NCI-H1092 (cell line): ENCODE measurements around the gene VWA3A.
"Not testable (repeated sequence)": the region's sequence is repeated elsewhere in the genome, so short reads cannot be mapped to it uniquely, and the experiment has no call there.

Source experiments
- DNase-seq: peaks from one replicate; lab custom pipeline; 2025; lab: John Stamatoyannopoulos, UW

VWA3A gene

DNA sequence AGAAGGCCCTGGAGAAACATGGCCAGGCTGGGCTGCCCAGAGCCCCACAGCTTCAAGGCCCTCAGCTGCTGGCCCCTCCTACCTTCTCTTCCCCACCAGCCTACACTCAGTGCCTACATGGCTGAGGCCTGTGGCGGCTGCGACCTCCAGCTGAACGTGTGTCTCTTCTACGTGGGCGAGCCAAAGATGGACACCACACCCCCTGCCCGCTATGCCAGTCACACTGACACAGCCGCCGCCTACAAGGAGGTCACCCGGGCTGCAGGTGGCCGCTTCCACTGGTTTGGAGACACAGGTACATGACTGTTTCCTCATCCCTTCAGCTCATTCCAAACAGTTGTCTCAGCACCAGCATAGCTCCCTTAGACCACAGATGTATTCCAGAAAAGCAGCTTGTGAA is 40.5 kb downstream of the VWA3A start:
- no peak for DNase-seq

DNA sequence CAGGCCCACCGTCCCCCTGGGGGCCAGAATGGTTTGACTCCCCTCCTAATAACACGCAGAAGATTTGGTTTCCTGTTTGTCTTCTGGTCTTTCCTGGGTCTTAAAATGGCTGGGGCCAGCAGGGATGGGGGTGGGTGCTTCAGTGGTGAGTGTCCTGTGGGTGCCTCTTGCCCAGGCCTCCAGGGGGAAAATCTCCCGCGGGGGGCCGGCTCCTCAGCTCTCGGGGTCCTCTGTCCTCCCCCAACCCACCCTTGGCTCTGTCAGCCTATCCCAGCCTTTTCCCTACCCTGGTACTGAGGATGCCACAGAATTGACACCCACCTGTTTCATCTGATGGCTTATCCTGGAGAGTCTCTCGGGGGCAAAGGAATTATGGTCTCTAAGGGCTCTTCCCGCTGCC is 46.1 kb downstream of the VWA3A start:
- DNase-seq = no peak

DNA sequence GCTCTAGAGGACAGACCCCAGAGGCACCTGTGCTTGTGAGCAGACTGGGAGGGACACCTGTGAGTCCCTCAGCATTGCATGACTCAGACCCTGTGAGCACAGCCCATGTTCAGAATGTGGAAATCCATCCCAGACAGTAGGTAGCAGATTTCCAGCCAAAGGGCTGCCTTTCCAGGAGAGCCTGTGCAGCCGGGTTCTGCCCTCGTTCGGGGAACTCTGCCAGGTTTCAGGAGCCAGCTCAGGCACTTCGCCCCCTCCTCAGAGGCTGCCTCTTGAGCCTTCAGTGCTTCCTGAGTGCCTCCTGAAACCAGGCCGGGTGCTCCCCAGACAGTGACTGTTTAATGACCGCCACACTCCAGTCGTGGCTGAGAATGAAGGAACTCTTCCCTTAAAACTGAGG is 46.7 kb downstream of the VWA3A start:
- DNase-seq = no peak

DNA sequence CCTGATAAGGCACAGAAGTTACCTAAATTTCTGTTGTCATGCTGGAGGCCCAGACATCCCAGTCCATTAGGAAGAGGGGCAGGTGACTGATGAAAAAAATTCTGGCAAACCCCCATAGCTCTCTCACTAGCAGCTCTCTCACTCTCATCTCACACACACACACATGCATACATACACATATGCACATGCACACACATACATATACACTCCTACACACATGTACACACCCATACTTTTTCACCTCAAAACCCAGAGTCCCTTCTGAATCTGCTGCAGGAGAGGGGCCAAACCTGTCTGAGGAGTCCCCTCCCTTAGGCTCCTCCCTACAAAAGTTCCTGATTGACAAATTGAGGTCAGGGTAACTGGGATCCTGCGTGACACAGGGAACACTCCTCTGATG is 47.4 kb downstream of the VWA3A start:
- no peak for DNase-seq

DNA sequence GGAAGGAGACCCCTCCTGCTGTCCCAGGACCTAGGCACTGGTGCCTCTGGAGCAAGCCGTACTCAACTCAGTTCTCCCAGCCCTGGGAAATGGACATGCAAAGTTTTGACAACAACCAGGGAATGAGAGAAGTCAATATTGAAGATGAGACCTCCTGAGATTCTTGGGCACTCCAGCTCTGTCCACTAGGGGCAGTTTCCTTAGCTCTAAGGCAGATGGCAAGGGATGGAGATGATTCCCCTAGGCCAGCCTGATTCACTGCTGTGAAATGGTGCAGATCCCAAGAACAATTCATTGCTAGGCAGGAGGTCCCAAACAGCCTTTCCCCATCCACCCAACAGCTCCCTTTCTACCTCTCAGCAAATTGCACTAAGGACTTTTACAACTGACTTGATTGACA is 49.4 kb downstream of the VWA3A start:
- no peak for DNase-seq

DNA sequence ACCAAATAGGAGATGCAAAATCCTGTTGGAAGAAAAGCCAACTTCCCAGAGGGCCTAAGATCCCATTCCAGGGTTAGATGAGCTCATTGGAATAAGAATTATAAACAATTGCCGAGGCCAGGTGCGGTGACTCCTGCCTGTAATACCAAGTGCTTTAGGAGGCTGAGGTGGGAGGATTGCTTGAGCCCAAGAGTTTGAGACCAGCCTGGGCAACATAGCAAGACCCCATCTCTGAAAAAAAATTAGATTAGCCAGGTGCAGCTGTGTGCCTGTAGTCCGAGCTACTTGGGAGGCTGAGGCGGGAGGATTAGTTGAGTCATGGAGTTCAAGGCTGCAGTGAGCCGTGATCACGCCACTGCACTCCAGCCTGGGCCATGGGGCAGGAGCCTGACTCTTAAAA is 52.2 kb downstream of the VWA3A start:
- no peak for DNase-seq

DNA sequence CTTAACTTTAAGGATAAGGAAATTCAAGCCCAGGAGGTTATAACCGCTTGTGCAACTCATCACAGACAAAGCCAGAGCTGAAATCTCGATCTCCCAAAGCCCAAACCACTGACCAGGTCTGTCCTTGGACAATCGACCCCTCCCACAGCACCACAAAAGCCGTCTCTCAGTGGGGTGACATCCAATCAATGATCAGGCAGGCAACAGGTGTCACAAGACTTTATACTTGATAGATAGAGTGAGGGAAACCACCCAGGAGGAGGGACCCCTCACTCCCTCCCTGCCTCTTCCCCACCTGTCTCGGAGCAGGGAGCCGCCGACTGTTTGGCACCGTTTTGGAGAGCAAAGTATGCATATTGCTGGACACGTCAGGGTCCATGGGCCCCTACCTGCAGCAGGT is 55.5 kb downstream of the VWA3A start:
- DNase-seq = no peak

DNA sequence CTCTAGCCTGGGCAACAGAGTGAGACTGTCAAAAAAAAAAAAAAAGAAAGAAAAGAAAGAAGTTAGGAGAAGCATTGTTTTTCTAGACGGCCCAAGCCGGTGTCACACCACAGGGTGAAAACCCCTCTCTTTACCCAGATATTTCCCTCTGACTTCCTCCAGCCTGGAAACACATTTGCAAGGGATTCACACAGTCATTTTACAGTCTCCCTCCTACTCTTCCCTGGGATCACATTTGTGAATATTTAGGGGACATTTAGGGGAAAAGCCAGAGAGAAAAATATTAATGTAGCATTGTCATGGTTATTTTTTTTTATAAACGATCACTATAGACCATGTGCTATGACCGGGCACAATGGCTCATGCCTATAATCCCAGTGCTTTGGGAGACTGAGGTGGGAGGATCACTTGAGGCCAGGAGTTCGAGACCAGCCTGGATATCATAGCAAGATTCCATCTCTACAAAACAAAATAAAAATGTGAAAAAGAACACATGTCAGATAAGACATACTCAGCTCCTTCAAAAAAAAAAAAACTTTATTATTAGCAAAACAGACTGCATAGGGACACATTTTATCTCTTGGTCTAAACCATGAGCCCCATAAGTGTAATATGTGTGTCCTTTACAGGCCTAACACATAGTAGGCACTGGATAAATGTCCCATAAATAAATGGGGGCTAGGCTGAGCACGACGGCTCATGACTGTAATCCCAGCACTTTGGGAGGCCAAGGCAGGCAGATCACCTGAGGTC is 59.1 kb downstream of the VWA3A start:
- DNase-seq = no peak

DNA sequence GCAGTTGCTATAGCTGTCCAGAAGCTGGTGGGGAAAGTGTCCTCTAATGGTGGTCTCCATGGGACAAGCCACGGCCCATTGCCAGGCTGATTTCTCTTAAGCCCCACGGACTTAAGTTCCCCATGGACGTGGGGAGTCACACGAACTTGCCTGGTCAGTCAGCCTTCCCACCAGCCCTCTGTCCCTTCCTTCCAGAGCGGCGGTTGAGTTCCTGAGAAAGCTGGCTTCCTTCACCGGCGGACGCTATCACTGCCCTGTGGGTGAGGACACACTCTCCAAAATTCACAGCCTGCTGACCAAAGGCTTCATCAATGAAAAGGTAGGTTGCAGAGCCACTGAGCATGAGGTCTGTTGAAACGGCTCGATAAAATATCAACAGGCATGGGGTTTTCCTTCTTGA is 60.0 kb downstream of the VWA3A start:
- DNase-seq = no peak

DNA sequence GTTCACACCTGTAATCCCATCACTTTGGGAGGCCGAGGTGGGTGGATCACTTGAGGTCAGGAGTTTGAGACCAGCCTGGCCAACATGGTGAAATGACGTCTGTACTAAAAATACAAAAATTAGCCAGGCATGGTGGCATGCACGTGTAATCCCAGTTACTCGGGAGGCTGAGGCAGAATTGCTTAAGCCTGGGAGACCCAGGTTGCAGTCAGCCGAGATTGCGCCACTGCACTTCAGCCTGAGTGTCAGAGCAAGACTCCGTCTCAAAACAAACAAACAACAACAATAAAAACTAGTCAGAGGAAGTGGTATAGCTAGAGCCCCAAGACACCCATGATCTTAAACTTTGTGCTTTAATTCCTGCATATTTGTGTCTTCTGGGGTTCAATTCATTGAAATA is 60.7 kb downstream of the VWA3A start:
- not testable (repeated sequence) for DNase-seq

DNA sequence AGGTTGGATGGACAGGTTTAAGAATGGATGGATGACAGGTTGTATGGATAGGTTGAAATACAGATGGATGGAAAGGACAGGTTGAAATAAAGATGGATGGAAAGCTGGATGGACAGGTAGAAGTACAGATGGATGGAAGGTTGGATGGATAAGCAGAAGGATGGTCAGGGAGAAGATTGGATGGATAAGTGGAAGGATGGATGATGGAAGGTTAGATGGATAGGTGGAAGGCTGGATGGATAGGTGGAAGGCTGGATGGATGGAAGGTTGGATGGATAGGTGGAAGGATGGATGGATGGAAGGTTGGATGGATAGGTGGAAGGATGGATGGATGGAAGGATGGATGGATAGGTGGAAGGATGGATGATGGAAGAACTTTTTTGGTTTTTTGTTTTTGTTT is 69.1 kb downstream of the VWA3A start:
- DNase-seq = no peak

DNA sequence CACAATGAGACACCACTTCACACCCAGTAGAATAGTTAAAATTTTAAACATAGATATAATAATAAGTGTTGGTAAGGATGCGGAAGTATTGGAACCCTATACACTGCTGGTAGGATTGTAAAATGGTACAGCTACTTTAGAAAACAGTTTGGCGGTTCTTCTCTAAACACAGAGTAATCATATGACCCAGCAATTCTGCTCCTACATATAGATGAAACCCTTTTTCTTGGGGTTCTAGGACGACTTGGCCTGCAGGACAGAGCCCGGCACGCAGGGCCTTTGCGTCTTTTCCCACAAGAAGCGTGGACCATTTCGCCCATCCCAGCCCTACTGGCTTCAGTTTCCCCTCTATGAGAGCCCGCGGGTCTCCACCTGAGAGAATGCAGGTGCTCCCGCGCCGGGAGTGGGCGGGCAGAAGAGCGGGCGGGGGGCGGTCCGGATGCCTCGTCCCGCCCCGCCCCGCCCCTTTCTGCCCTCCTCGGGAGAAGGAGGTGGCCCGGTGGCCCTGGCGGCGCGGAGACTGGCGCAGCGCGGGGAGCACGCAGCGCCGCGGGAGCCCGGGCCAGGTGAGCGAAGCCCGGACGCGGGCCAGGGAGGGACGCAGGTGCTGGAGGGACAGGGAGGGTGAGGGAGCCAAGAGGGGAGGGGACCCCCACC is 69.8 kb downstream of the VWA3A start, which contains the start of gene SDR42E2:
SDR42E2 (plus strand) TSS at position 508 of the 657 bp plus-strand sequence. CDS start 3,077 bp downstream, outside the sequence.
- no peak for DNase-seq

DNA sequence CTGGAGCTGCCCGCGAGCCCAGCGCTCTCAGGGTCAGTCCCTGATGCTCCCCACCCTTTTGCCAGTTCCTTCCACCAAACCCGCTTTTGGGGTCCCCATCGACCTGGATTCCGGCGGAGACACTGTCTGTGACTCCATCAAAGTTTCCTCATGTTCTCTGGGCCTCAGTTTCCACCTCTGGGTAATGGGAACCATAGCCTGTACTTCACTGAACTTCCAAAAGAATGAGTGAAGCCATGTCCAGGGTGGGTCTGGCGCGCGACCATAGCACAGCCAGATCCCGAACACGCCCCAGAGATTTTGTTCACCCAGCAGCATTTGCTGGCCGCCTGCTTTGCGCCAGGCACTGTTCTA is 70.3 kb downstream of the VWA3A start:
- no peak for DNase-seq

DNA sequence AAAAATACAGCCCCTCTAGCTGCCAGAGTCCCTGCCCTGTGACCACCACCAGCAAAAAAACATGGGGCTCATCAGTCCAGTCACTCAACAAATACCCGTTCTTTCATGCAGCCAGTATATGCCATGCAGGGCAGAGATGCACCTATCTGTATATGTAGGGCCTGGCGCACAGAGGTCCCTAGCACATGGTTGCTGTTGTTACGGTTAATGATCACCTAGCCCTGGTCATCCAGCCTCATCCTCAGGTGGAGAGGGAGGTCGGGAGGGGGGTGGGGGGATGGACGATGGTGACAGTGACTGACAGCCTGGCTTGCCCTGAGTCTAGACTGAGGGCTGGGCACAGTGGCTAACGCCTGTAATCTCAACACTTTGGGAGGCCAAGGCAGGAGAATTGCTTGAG is 71.5 kb downstream of the VWA3A start:
- DNase-seq = no peak

DNA sequence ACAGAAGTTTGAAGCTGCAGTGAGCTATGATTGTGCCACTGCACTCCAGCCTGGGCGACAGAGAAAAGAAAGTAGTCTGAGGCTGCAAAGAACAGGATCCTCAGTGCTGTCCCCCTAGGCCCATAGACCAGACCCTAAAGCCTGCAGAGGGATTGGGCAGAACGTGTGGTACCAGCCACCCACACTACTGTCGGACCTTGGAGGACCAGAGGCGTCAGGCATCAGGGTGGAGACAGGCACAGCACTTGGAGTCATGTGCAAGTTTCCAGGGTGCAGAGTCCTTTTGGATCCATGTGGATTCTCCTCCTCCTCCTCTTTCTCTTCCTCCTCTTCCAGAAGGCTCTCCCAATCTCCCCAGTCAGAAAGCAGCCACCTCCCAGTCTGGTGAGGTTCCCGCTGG is 72.1 kb downstream of the VWA3A start:
- DNase-seq = no peak

DNA sequence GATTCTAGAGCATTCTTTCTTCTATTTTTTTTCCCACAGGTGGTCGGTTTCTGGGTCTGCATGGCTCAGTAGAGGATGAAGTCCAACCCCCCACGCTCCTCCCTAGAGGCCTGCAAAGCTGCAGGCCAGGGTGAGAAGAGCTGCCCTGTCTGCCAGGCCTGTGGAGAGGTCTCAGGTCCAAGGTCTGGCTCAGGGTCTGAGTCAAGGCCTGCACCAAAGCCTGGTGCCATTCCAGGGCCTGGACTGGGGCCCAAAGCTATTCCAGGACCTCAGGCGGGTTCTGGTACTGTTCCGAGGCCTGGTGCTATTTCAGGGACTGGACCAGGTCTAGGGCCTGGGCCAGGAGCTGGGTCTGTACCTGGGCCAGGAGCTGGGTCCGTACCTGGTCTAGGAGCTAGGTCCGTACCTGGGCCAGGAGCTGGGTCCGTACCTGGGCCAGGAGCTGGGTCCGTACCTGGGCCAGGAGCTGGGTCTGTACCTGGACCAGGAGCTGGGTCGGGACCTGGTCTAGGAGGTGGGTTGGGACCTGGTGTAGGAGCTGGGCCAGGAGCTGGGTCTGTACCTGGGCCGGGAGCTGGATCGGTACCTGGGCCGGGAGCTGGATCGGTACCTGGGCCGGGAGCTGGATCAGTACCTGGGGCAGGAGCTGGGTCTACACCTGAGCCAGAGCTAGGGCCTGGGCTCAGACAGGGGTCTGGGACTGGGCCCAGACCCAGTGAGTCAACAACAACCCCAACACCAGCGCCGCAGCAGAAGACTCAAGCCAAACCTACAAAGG is 73.4 kb downstream of the VWA3A start:
- no peak for DNase-seq

DNA sequence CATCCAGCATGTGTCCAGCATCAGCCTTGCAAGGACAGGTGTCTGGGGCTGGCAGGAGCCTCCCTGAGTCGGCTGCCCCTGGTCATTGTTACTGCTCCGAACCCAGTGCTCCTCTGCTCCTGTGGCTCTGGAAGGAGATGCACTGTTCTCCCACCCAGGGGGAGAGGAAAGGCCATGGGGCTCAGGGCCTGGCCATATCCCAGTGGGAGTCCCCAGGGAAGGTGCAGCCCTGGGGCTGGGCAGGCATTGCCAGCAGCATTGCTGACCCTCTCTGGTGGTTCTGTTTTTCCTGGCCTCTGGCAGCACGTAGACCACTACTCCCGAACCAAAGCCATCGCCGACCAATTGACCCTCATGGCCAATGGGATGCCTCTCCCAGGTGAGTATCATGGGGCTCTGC is 79.6 kb downstream of the VWA3A start:
- no peak for DNase-seq

DNA sequence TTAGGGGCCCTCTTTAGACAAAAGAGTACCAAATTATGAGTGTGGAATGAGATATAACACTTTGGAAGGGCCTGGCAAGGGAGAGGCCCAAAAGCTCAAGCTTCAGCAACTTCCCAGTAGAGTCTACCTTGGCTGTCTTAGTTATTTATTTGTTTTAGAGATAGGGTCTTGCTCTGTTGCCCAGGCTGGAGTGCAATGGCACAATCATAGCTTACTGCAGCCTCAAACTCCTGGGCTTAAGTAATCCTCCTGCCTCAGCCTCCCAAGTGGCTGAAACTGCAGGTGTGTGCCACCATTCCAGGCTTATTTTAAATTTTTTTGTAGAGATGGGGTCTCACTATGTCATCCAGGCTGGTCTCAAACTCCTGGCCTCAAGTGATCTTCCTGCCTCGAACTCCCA is 80.3 kb downstream of the VWA3A start:
- DNase-seq = not testable (repeated sequence)

DNA sequence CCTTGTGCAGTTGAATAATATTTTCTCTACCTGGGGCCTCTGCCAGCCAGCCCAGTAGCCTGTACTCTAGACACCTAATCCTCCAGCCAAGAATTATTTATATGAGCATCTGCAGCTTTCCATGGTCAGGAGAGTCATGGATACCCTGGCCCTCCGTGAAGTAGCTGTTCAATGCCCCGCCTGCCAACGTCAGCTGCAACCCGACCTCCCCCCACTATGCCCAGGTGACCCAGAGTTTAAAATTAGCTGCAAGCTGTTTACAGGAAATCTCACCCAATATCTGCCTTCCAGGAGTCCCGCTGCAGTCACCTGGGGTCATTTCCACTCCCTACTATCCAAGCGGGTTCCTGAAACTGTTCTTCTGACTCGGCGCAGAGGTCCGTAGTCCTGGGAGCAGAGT is 82.3 kb downstream of the VWA3A start:
- DNase-seq = no peak

DNA sequence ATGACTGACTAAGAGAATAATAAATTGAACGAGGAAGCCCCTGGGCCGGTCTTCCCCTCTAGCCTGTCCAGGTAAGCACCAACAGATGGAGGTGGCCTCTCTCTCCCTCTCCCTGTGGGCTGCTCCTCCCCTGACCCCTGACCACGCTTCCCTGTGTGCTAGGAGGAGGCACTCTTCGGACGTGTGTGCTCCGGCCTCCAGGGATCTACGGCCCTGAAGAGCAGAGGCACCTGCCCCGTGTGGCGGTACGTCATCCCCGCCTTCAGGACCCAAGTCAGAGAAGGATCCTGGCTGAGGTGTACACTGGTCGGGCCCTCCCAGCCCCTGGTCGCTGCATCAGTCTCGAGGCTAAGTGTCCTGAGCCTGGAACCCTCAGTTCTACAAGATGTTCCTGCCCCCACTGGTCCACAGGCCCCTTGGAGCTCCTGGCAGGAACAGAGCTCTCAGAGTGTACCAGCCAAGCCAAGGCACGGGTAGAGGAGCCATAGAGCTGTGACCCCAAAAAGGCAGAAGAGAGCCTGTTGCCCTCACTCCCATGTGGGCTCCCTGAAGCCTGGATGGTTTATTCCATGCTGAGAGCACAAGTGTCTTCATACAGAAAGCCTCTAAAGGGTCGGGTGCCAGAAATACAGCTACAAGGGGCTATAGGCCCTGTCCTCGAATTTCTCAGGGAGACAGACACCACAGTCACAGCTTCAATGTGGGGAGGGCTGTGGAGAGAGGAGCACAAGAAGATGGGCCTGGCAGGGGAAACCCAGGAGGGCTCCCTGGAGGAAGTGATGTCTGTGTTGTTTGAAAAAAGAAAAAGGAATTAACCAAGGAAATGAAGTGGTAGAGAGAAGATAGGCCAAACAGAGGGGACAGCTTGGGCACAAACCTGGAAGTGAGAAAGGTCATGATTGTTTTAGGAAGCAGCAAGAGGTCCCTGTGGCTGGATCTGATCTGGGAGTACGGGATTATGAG is 85.9 kb downstream of the VWA3A start:
- no peak for DNase-seq

DNA sequence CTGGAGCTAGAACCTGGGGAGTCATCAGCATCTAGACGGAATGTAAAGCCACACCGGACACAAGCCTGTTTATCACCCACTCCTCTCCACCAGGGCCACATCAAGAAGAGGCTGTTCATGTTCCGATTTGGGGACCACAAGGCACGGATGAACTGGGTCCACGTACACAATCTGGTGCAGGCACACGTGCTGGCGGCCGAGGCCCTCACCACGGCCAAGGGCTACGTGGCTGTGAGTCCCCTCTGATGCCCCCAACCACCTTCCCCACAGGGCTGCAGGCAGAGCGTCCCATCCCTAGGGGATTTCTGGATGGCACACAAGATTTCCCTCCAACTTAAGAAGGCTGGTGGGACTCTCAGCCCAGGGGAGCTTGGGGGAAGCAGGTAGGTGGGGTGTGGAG is 89.1 kb downstream of the VWA3A start:
- DNase-seq = no peak

DNA sequence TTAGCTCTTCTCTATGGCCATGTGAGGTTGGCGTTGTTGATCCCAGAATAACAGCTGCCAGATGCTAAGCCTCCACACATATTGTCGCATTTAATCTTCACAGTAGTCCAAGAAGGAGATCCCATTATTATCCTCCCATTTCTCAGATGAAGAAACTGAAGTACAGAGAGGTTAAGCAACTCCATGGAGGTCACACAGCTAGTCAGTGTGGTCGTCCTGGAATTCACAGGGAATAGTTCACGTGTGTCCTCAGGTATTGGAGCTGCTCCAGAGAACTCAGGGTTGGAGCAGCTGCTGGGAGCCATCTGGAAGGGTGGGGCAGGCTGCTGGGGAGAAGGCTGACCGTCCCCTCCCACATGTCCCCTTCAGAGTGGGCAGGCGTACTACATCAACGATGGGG is 89.5 kb downstream of the VWA3A start:
- no peak for DNase-seq
